GM12878 (cell line): ENCODE measurements around the gene PHYH. TPM values are rescaled to one million over a fixed set of nuclear protein-coding genes. Genes with fewer than 3 reads are reported as not detected.

Experiments
- BCL3 ChIP-seq: IDR thresholded peaks from 2 replicates; pipeline ENCODE4 v1.6.1; 2011; ENCODE audit warnings: borderline replicate concordance, low read depth, mild to moderate bottlenecking, moderate library complexity, low read length; ENCODE audit not compliant: insufficient read depth, poor library complexity, severe bottlenecking
- EP300 ChIP-seq, 2 experiments: fragments of 150-350 bp in 1 of 2; IDR thresholded peaks; 2 replicates each; pipeline ENCODE4 v1.6.1; 2011 to 2012; ENCODE audit warnings: low read depth in 2 of 2, low read length in 2 of 2, borderline replicate concordance in 1 of 2, improper control_type of control experiment in 1 of 2, inconsistent platforms in 1 of 2; ENCODE audit not compliant: control insufficient read depth in 1 of 2
- IKZF2 ChIP-seq, 2 experiments: fragments of 450-650 bp; IDR thresholded peaks; 2 replicates each; pipeline ENCODE4 v1.6.1; 2017; ENCODE audit warnings: mild to moderate bottlenecking in 2 of 2, moderate library complexity in 2 of 2
- SREBF2 ChIP-seq: IDR thresholded peaks from 2 replicates; pipeline ENCODE4 v1.6.1; 2012; ENCODE audit warnings: mild to moderate bottlenecking, low read length
- SRF ChIP-seq, 2 experiments: IDR thresholded peaks; 2 replicates each; pipeline ENCODE4 v1.6.1; 2011; ENCODE audit warnings: low read depth in 2 of 2, low read length in 2 of 2, mild to moderate bottlenecking in 1 of 2, moderate library complexity in 1 of 2
- ZNF24 ChIP-seq: fragments of 450-650 bp; IDR thresholded peaks from 2 replicates; pipeline ENCODE4 v1.6.1; 2017; ENCODE audit warnings: antibody characterized with exemption, mild to moderate bottlenecking
- polyA plus RNA-seq, 11 experiments: library from polyadenylated mRNA; depleted of rRNA in 4 of 11; unstranded in 6 of 11; stranded (reverse) in 5 of 11; fragments of >200 nt; fragmentation: Nextera tagmentation in 4 of 11; fragmentation: Illumina TruSeq in 1 of 11; extraction: Ambion mirVana in 4 of 11; extraction: Trizol in 1 of 11; gene quantifications; 1 replicate in 1 of 11; 2 replicates in 10 of 11; pipeline versions ENCODE4 v1.2.1 to v1.2.3, GENCODE V29; 2011 to 2016; ENCODE audit warnings: inconsistent platforms in 2 of 11, missing spikeins in 2 of 11, low read depth in 1 of 11
- total RNA-seq, 4 experiments: library from RNA; depleted of rRNA in 3 of 4; stranded (reverse); fragments of >200 nt in 3 of 4; fragmentation: Illumina TruSeq in 1 of 4; extraction: Trizol in 1 of 4; gene quantifications; 2 replicates each; pipeline versions ENCODE4 v1.2.1 to v1.2.3, GENCODE V29; 2013 to 2021
- TF ChIP-seq, protein P1 (sequence below): fragments of 450-650 bp; formaldehyde crosslinking; IDR thresholded peaks from 2 replicates; pipeline ENCODE4 v1.5.0; 2022; ENCODE audit warnings: mild to moderate bottlenecking, missing genetic modification characterization
- TF ChIP-seq, protein P2 (sequence below): fragments of 450-650 bp; formaldehyde crosslinking; IDR thresholded peaks from 2 replicates; pipeline ENCODE4 v1.4.0; 2022; ENCODE audit warnings: mild to moderate bottlenecking, moderate library complexity
- TF ChIP-seq, protein P3 (sequence below): fragments of 150-350 bp; IDR thresholded peaks from 2 replicates; pipeline ENCODE4 v1.6.1; 2016; ENCODE audit warnings: low read depth, low read length
- TF ChIP-seq, protein P4 (sequence below): fragments of 450-650 bp; IDR thresholded peaks from 2 replicates; pipeline ENCODE4 v1.6.1; 2016; ENCODE audit warnings: mild to moderate bottlenecking
- TF ChIP-seq, protein P5 (sequence below): fragments of 450-650 bp; IDR thresholded peaks from 2 replicates; pipeline ENCODE4 v1.6.1; 2017; ENCODE audit warnings: mild to moderate bottlenecking, moderate library complexity

The PHYH gene
- total and polyA plus RNA-seq, 10 of the 15 experiments (the other 5 are each of a cell fraction or from before 2014, with no cell fraction given), result 3.2 to 10.3 (median 5.0) TPM

GRCh38 chr10:13231808-13232207 is 68.1 kb downstream of the PHYH start (continued):
- TF ChIP-seq, protein P1, sequence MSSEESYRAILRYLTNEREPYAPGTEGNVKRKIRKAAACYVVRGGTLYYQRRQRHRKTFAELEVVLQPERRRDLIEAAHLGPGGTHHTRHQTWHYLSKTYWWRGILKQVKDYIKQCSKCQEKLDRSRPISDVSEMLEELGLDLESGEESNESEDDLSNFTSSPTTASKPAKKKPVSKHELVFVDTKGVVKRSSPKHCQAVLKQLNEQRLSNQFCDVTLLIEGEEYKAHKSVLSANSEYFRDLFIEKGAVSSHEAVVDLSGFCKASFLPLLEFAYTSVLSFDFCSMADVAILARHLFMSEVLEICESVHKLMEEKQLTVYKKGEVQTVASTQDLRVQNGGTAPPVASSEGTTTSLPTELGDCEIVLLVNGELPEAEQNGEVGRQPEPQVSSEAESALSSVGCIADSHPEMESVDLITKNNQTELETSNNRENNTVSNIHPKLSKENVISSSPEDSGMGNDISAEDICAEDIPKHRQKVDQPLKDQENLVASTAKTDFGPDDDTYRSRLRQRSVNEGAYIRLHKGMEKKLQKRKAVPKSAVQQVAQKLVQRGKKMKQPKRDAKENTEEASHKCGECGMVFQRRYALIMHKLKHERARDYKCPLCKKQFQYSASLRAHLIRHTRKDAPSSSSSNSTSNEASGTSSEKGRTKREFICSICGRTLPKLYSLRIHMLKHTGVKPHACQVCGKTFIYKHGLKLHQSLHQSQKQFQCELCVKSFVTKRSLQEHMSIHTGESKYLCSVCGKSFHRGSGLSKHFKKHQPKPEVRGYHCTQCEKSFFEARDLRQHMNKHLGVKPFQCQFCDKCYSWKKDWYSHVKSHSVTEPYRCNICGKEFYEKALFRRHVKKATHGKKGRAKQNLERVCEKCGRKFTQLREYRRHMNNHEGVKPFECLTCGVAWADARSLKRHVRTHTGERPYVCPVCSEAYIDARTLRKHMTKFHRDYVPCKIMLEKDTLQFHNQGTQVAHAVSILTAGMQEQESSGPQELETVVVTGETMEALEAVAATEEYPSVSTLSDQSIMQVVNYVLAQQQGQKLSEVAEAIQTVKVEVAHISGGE (CRISPR knock-in tag), result no peak
- TF ChIP-seq, protein P2, sequence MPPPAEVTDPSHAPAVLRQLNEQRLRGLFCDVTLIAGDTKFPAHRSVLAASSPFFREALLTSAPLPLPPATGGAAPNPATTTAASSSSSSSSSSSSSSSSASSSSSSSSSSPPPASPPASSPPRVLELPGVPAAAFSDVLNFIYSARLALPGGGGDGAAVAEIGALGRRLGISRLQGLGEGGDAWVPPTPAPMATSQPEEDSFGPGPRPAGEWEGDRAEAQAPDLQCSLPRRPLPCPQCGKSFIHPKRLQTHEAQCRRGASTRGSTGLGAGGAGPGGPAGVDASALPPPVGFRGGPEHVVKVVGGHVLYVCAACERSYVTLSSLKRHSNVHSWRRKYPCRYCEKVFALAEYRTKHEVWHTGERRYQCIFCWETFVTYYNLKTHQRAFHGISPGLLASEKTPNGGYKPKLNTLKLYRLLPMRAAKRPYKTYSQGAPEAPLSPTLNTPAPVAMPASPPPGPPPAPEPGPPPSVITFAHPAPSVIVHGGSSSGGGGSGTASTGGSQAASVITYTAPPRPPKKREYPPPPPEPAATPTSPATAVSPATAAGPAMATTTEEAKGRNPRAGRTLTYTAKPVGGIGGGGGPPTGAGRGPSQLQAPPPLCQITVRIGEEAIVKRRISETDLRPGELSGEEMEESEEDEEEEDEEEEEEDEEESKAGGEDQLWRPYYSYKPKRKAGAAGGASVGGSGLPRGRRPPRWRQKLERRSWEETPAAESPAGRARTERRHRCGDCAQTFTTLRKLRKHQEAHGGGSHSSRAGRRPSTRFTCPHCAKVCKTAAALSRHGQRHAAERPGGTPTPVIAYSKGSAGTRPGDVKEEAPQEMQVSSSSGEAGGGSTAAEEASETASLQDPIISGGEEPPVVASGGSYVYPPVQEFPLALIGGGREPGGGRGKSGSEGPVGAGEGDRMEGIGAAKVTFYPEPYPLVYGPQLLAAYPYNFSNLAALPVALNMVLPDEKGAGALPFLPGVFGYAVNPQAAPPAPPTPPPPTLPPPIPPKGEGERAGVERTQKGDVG (CRISPR knock-in tag), result no peak
- TF ChIP-seq EP300 (IDR thresholded peaks at IDR 0.05; ENCODE audit: borderline replicate concordance in 1 of 2, control insufficient read depth in 1 of 2, low read depth in 2 of 2, low read length in 2 of 2) (no peak), ZNF24 (no peak), SREBF2 (no peak), BCL3 (no peak), SRF (IDR thresholded peaks at IDR 0.05; ENCODE audit: low read depth in 2 of 2, low read length in 2 of 2) (no peak), IKZF2 (IDR thresholded peaks at IDR 0.05) (no peak)
- TF ChIP-seq, protein P3, sequence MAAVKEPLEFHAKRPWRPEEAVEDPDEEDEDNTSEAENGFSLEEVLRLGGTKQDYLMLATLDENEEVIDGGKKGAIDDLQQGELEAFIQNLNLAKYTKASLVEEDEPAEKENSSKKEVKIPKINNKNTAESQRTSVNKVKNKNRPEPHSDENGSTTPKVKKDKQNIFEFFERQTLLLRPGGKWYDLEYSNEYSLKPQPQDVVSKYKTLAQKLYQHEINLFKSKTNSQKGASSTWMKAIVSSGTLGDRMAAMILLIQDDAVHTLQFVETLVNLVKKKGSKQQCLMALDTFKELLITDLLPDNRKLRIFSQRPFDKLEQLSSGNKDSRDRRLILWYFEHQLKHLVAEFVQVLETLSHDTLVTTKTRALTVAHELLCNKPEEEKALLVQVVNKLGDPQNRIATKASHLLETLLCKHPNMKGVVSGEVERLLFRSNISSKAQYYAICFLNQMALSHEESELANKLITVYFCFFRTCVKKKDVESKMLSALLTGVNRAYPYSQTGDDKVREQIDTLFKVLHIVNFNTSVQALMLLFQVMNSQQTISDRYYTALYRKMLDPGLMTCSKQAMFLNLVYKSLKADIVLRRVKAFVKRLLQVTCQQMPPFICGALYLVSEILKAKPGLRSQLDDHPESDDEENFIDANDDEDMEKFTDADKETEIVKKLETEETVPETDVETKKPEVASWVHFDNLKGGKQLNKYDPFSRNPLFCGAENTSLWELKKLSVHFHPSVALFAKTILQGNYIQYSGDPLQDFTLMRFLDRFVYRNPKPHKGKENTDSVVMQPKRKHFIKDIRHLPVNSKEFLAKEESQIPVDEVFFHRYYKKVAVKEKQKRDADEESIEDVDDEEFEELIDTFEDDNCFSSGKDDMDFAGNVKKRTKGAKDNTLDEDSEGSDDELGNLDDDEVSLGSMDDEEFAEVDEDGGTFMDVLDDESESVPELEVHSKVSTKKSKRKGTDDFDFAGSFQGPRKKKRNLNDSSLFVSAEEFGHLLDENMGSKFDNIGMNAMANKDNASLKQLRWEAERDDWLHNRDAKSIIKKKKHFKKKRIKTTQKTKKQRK, result no peak
- TF ChIP-seq, protein P4, sequence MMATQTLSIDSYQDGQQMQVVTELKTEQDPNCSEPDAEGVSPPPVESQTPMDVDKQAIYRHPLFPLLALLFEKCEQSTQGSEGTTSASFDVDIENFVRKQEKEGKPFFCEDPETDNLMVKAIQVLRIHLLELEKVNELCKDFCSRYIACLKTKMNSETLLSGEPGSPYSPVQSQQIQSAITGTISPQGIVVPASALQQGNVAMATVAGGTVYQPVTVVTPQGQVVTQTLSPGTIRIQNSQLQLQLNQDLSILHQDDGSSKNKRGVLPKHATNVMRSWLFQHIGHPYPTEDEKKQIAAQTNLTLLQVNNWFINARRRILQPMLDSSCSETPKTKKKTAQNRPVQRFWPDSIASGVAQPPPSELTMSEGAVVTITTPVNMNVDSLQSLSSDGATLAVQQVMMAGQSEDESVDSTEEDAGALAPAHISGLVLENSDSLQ, result no peak
- TF ChIP-seq, protein P5, sequence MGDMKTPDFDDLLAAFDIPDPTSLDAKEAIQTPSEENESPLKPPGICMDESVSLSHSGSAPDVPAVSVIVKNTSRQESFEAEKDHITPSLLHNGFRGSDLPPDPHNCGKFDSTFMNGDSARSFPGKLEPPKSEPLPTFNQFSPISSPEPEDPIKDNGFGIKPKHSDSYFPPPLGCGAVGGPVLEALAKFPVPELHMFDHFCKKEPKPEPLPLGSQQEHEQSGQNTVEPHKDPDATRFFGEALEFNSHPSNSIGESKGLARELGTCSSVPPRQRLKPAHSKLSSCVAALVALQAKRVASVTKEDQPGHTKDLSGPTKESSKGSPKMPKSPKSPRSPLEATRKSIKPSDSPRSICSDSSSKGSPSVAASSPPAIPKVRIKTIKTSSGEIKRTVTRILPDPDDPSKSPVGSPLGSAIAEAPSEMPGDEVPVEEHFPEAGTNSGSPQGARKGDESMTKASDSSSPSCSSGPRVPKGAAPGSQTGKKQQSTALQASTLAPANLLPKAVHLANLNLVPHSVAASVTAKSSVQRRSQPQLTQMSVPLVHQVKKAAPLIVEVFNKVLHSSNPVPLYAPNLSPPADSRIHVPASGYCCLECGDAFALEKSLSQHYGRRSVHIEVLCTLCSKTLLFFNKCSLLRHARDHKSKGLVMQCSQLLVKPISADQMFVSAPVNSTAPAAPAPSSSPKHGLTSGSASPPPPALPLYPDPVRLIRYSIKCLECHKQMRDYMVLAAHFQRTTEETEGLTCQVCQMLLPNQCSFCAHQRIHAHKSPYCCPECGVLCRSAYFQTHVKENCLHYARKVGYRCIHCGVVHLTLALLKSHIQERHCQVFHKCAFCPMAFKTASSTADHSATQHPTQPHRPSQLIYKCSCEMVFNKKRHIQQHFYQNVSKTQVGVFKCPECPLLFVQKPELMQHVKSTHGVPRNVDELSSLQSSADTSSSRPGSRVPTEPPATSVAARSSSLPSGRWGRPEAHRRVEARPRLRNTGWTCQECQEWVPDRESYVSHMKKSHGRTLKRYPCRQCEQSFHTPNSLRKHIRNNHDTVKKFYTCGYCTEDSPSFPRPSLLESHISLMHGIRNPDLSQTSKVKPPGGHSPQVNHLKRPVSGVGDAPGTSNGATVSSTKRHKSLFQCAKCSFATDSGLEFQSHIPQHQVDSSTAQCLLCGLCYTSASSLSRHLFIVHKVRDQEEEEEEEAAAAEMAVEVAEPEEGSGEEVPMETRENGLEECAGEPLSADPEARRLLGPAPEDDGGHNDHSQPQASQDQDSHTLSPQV, result no peak
